Fibroblast of peridontal ligament (primary cell): ENCODE results near the gene HCAR3.
A peak's percentile ranks its signal among the peaks of the same experiment; 100 is the strongest.
"Not testable (repeated sequence)": the region's sequence is repeated elsewhere in the genome, so short reads cannot be mapped to it uniquely, and the experiment has no call there.

Experiments
- DNase-seq: peaks from one replicate; pipeline ENCODE4 v3.0.0-alpha.2; 2010; ENCODE audit errors: extremely low read depth

The HCAR3 gene

GRCh38 chr12:122722387-122722786, 5.8 kb upstream of the HCAR3 start:
- no peak for DNase-seq

- no peak for DNase-seq
Observed at GRCh38 chr12:122721057-122721545, 4.5 kb upstream of the HCAR3 start.

GRCh38 chr12:122715211-122715610, 1.4 kb downstream of the HCAR3 start:
- DNase-seq: not testable (repeated sequence)

- DNase-seq: not testable (repeated sequence)
Observed at GRCh38 chr12:122713491-122714188, 3.0 kb downstream of the HCAR3 start.

DNA sequence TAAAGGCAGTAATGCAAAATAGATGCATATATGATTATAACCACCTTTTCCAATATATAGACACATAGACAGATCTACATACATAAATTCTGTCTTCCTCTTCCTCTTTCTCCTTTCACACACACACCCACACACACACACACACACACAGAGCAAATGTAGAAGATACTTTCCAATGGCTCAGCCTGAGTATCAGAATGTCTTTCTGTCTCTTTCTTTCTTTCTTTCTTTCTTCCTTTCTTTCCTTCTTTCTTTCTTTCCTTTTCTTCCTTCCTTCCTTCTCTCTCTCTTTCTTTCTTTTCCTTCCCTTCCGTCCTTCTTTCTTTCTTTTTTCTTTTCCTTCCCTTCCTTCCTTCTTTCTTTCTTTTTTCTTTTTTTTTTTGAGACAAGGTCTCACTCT, 5.3 kb downstream of the HCAR3 start:
- DNase-seq: not testable (repeated sequence)

DNA sequence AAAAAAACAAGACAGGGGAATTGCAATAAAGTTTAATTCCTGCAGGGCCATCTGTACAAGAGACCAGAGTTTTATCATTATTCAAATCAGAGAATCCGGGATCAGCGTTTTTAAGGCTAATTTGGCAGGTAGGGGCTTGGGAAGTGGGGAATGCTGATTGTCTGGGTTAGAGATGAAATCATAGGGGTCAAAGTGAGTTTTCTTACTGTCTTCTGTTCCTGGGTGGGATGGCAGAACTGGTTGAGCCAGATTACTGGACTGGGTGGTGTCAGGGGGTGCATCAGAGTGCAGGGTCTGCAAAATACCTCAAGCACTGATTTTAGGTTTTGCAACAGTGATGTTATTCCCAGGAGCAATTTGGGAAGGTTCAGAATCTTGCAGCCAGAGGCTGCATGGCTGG, 6.3 kb downstream of the HCAR3 start:
- DNase-seq: not testable (repeated sequence)

GRCh38 chr12:122709287-122709686, 7.3 kb downstream of the HCAR3 start:
- not testable (repeated sequence) for DNase-seq

GRCh38 chr12:122703841-122704240, 12.8 kb downstream of the HCAR3 start:
- DNase-seq: peak; percentile 52

GRCh38 chr12:122702890-122703611, 13.6 kb downstream of the HCAR3 start, which contains the start of gene HCAR2:
TSS of gene HCAR2 (minus strand) at chr12:122703357. CDS start at chr12:122703283, 74 bp downstream.
- peak; percentile 15 for DNase-seq

- DNase-seq: not testable (repeated sequence)
Observed at GRCh38 chr12:122701481-122701880, 15.1 kb downstream of the HCAR3 start.

DNA sequence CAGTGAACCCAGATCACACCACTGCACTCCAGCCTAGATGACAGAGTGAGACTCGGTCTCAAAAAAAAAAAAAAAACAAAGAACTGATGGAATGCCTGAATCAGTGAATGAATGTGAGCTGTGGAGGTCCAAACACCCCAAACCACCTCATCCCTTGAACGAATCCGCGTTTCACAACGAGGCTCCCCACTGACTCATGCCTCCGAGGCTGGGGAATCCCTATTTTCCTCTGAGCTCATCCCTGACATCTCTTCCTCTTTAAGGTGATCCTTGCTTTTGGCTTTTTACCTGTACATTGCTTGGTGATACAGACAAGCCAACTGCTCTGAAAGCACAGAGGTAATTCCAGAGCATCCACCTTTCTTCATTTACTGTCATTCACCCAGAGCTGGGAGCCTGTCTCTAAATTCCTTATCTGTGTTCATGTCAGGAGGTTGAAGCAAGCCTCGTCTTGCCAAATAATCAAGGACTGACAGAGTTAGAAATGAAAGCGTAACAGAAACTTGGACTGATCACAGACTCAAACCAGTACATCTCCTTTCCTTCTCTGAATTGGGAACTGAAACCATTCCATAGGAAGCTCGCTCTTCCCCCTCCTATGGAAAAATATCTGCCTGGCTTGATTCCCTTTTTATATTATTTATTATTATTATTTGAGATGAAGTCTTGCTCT, 16.4 kb downstream of the HCAR3 start:
- not testable (repeated sequence) for DNase-seq

- not testable (repeated sequence) for DNase-seq
Observed at GRCh38 chr12:122696922-122697321, 19.7 kb downstream of the HCAR3 start.

- no peak for DNase-seq
Observed at GRCh38 chr12:122691566-122691965, 25.0 kb downstream of the HCAR3 start.

- no peak for DNase-seq
Observed at GRCh38 chr12:122688291-122688690, 28.3 kb downstream of the HCAR3 start.

DNA sequence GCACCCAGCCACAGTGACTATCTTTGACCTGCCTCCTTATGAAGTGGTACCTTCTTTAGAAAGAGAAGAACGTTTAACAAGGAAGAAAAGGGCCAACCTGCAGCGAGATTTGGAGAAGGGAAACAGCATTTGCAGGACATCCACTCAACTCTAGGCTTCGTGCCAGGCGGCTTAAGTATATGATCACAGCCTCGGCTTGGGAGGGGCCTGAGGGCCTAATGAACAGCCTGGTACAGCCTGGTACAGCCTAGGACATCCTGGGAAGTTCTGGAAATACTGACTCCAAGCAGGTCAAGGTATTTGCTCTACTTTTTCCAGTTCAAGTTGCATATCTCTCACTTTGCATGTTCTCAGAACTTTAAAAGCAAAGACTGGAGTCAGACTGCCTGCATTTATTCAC, 29.5 kb downstream of the HCAR3 start:
- no peak for DNase-seq

- no peak for DNase-seq
Observed at GRCh38 chr12:122686538-122686937, 30.1 kb downstream of the HCAR3 start.

GRCh38 chr12:122684297-122684813, 32.3 kb downstream of the HCAR3 start:
- no peak for DNase-seq

GRCh38 chr12:122681814-122682213, 34.8 kb downstream of the HCAR3 start:
- peak; percentile 74 for DNase-seq

GRCh38 chr12:122680989-122681388, 35.6 kb downstream of the HCAR3 start:
- DNase-seq: not testable (repeated sequence)

- not testable (repeated sequence) for DNase-seq
Observed at GRCh38 chr12:122676781-122677180, 39.8 kb downstream of the HCAR3 start.

GRCh38 chr12:122676015-122676414, 40.6 kb downstream of the HCAR3 start:
- DNase-seq: not testable (repeated sequence)

GRCh38 chr12:122672515-122672914, 44.1 kb downstream of the HCAR3 start:
- no peak for DNase-seq
